Naive B cell (primary cell): ENCODE results near the gene MATK. TPM values are rescaled to one million over a fixed set of nuclear protein-coding genes. Genes with fewer than 3 reads are reported as not detected.
A peak's percentile ranks its signal among the peaks of the same experiment; 100 is the strongest.

Experiments used
- ATAC-seq, 2 donors: fragments of 150-1000 bp; cut with Tn5 transposase; 2 replicates each; pipeline ENCODE4 v1.10.0; 2021; ENCODE audit warnings: low read depth in 2 of 2, mild to moderate bottlenecking in 2 of 2, moderate library complexity in 2 of 2
- DNase-seq: peaks from one replicate; pipeline ENCODE4 v3.0.0; 2022
- H3K27ac Mint-ChIP-seq, 6 donors: one replicate each; pipeline ENCODE4 v1.8.0; 2020 to 2022; ENCODE audit warnings: mild to moderate bottlenecking in 6 of 6, mixed read lengths in 6 of 6, moderate library complexity in 5 of 6, inconsistent platforms in 2 of 6
- H3K27me3 Mint-ChIP-seq, 3 donors: one replicate each; pipeline ENCODE4 v1.8.0; 2021 to 2022; ENCODE audit warnings: mixed read lengths in 3 of 3, mild to moderate bottlenecking in 1 of 3
- H3K36me3 Mint-ChIP-seq, 2 donors: one replicate each; pipeline ENCODE4 v1.8.0; 2020 to 2022; ENCODE audit warnings: mixed read lengths in 2 of 2, inconsistent platforms in 1 of 2, mild to moderate bottlenecking in 1 of 2
- H3K4me1 Mint-ChIP-seq, 3 donors: one replicate each; pipeline ENCODE4 v1.8.0; 2020 to 2022; ENCODE audit warnings: mixed read lengths in 3 of 3, inconsistent platforms in 1 of 3, mild to moderate bottlenecking in 1 of 3, moderate library complexity in 1 of 3
- H3K4me3 Mint-ChIP-seq, 8 donors: one replicate each; pipeline ENCODE4 v1.8.0; 2020 to 2022; ENCODE audit warnings: mild to moderate bottlenecking in 8 of 8, mixed read lengths in 8 of 8, moderate library complexity in 8 of 8, inconsistent platforms in 2 of 8
- H3K9me3 Mint-ChIP-seq, 7 donors: one replicate each; pipeline ENCODE4 v1.8.0; 2020 to 2022; ENCODE audit warnings: mixed read lengths in 7 of 7, mild to moderate bottlenecking in 5 of 7, inconsistent platforms in 2 of 7, moderate library complexity in 1 of 7
- polyA plus RNA-seq, 6 donors: library from polyadenylated mRNA; unstranded; fragments of 300-500 nt; fragmentation: Illumina TruSeq; gene quantifications; one replicate each; pipeline ENCODE4 v1.2.3, GENCODE V29; 2021; ENCODE audit warnings: low read depth in 6 of 6

MATK gene
- polyA plus RNA-seq, 6 donors from 2014 or later = 3.2 to 6.7 (median 5.6) TPM

GRCh38 chr19:3780786-3781304 lies 5.3 kb downstream of the MATK start:
- Mint-ChIP-seq H3K9me3 (peaks cover 8 to 21% (median 19%) of the 10 kb centered on the region in 7 donors), H3K27me3 (no peaks in the 10 kb centered on the region), H3K4me1 (peaks cover 10 to 22% (median 14%) of the 10 kb centered on the region in 3 donors), H3K27ac (peak overlapping the region in 1 of 6 donors; percentile 38), H3K4me3 (no peak overlapping the region), H3K36me3 (peaks cover 16% of the 10 kb centered on the region in 2 donors)
- no peak for ATAC-seq
- DNase-seq = no peak

GRCh38 chr19:3778899-3779723 lies 7.1 kb downstream of the MATK start:
- H3K27me3 Mint-ChIP-seq = no peaks in the 10 kb centered on the region
- DNase-seq (no peak), ATAC-seq (no peak)
- H3K9me3 Mint-ChIP-seq = peaks cover 8 to 21% (median 19%) of the 10 kb centered on the region in 7 donors
- H3K4me1 Mint-ChIP-seq = peaks cover 0 to 13% (median 0%) of the 10 kb centered on the region in 3 donors
- no peak overlapping the region for H3K4me3 Mint-ChIP-seq
- no peak overlapping the region for H3K27ac Mint-ChIP-seq
- H3K36me3 Mint-ChIP-seq = peaks cover 16% of the 10 kb centered on the region in 2 donors

- H3K4me1 Mint-ChIP-seq = peaks cover 0 to 16% (median 5%) of the 10 kb centered on the region in 3 donors
- ATAC-seq = no peak
- no peak overlapping the region for H3K27ac Mint-ChIP-seq
- no peaks in the 10 kb centered on the region for H3K27me3 Mint-ChIP-seq
- no peak for DNase-seq
- peaks cover 8 to 21% (median 19%) of the 10 kb centered on the region in 7 donors for H3K9me3 Mint-ChIP-seq
- no peak overlapping the region for H3K4me3 Mint-ChIP-seq
- peaks cover 16% of the 10 kb centered on the region in 2 donors for H3K36me3 Mint-ChIP-seq
Observed at GRCh38 chr19:3778104-3778867, 7.9 kb downstream of the MATK start.

GRCh38 chr19:3776479-3777040 lies 9.6 kb downstream of the MATK start:
- Mint-ChIP-seq H3K27me3 (no peaks in the 10 kb centered on the region), H3K4me3 (peak overlapping the region in 1 of 8 donors; percentile 22), H3K4me1 (peaks cover 0 to 12% (median 5%) of the 10 kb centered on the region in 3 donors), H3K27ac (no peak overlapping the region), H3K9me3 (peaks cover 2 to 9% (median 8%) of the 10 kb centered on the region in 7 donors), H3K36me3 (peaks cover 4 to 7% of the 10 kb centered on the region in 2 donors)
- DNase-seq (no peak), ATAC-seq (no peak)

- Mint-ChIP-seq H3K27ac (peak overlapping the region in 1 of 6 donors; percentile 69), H3K27me3 (no peaks in the 10 kb centered on the region), H3K4me1 (peaks cover 0 to 18% (median 9%) of the 10 kb centered on the region in 3 donors), H3K4me3 (no peak overlapping the region), H3K36me3 (peaks cover 0 to under 1% of the 10 kb centered on the region in 2 donors), H3K9me3 (peaks cover 0 to 7% (median 1%) of the 10 kb centered on the region in 7 donors)
- ATAC-seq (no peak), DNase-seq (no peak)
Observed at GRCh38 chr19:3775831-3776230, 10.3 kb downstream of the MATK start.

GRCh38 chr19:3775374-3775711 lies 10.8 kb downstream of the MATK start:
- no peak overlapping the region for H3K4me3 Mint-ChIP-seq
- no peaks in the 10 kb centered on the region for H3K27me3 Mint-ChIP-seq
- H3K36me3 Mint-ChIP-seq = no peaks in the 10 kb centered on the region
- ATAC-seq (no peak), DNase-seq (no peak)
- H3K4me1 Mint-ChIP-seq = peaks cover 0 to 18% (median 9%) of the 10 kb centered on the region in 3 donors
- H3K9me3 Mint-ChIP-seq = peaks cover 0 to 7% (median 0%) of the 10 kb centered on the region in 7 donors
- peak overlapping the region in 1 of 6 donors; percentile 69 for H3K27ac Mint-ChIP-seq

GRCh38 chr19:3774621-3775373 lies 11.4 kb downstream of the MATK start:
- ATAC-seq (no peak), DNase-seq (no peak)
- H3K4me1 Mint-ChIP-seq = peaks cover 0 to 18% (median 9%) of the 10 kb centered on the region in 3 donors
- H3K27ac Mint-ChIP-seq = no peak overlapping the region
- H3K9me3 Mint-ChIP-seq = peaks cover 0 to 7% (median 0%) of the 10 kb centered on the region in 7 donors
- no peaks in the 10 kb centered on the region for H3K36me3 Mint-ChIP-seq
- H3K27me3 Mint-ChIP-seq = no peaks in the 10 kb centered on the region
- H3K4me3 Mint-ChIP-seq = no peak overlapping the region

GRCh38 chr19:3773814-3774515 lies 12.2 kb downstream of the MATK start:
- Mint-ChIP-seq H3K4me1 (peaks cover 0 to 19% (median 9%) of the 10 kb centered on the region in 3 donors), H3K36me3 (peaks cover 0 to 3% of the 10 kb centered on the region in 2 donors), H3K27ac (peak overlapping the region in 3 of 6 donors; percentile 7 to 70 (median 32)), H3K9me3 (peaks cover 0 to 7% (median 0%) of the 10 kb centered on the region in 7 donors), H3K27me3 (no peaks in the 10 kb centered on the region), H3K4me3 (no peak overlapping the region)
- DNase-seq = no peak
- ATAC-seq = no peak

GRCh38 chr19:3771906-3772455 lies 14.2 kb downstream of the MATK start, which contains the start of gene RAX2:
Gene RAX2 (minus strand): TSS chr19:3772228. CDS start chr19:3771742, 486 bp downstream.
- ATAC-seq (no peak), DNase-seq (no peak)
- Mint-ChIP-seq H3K36me3 (peaks cover 0 to 8% of the 10 kb centered on the region in 2 donors), H3K4me3 (no peak within 1 kb of the TSS), H3K27me3 (no peaks in the 10 kb centered on the region), H3K27ac (peak within 1 kb of the TSS in 2 of 6 donors; percentile 69 to 88), H3K4me1 (peaks cover 0 to 22% (median 9%) of the 10 kb centered on the region in 3 donors), H3K9me3 (peaks cover 0 to 7% (median 0%) of the 10 kb centered on the region in 7 donors)

GRCh38 chr19:3771000-3771905 lies 14.9 kb downstream of the MATK start:
- Mint-ChIP-seq H3K27me3 (no peaks in the 10 kb centered on the region), H3K27ac (peak overlapping the region in 1 of 6 donors; percentile 39), H3K4me1 (peaks cover 0 to 20% (median 14%) of the 10 kb centered on the region in 3 donors), H3K36me3 (peaks cover 0 to 14% of the 10 kb centered on the region in 2 donors), H3K9me3 (peaks cover 0 to 1% (median 0%) of the 10 kb centered on the region in 7 donors), H3K4me3 (no peak overlapping the region)
- ATAC-seq = no peak
- no peak for DNase-seq
